GM19025 (cell line): Measurements from ENCODE around the gene ATP7B.

Experiments used
- ATAC-seq: cut with Tn5 transposase; IDR thresholded peaks from one replicate; pipeline ENCODE4 v1.9.1; 2021; ENCODE audit warnings: mild to moderate bottlenecking, low read depth, moderate library complexity; ENCODE audit not compliant: unreplicated experiment

ATP7B gene

DNA sequence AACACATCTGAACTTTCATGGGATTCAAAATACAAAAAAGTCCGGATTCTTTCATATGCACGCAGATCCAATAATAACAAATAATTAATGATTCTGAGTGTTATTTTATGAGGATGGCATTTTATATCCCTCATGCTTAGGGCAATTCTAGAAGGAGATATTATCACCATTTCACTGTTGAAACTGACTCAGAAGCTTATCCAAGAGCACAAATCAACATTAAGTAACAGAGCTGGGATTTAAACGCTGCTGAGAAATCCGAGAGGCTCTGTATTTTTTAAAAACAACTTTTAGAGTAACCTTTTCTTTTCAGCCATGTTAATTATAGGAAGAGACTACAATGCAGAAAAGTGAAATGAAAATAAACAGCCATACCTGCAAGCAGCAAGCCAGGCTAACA lies 30.3 kb downstream of the ATP7B start:
- no peak for ATAC-seq

DNA sequence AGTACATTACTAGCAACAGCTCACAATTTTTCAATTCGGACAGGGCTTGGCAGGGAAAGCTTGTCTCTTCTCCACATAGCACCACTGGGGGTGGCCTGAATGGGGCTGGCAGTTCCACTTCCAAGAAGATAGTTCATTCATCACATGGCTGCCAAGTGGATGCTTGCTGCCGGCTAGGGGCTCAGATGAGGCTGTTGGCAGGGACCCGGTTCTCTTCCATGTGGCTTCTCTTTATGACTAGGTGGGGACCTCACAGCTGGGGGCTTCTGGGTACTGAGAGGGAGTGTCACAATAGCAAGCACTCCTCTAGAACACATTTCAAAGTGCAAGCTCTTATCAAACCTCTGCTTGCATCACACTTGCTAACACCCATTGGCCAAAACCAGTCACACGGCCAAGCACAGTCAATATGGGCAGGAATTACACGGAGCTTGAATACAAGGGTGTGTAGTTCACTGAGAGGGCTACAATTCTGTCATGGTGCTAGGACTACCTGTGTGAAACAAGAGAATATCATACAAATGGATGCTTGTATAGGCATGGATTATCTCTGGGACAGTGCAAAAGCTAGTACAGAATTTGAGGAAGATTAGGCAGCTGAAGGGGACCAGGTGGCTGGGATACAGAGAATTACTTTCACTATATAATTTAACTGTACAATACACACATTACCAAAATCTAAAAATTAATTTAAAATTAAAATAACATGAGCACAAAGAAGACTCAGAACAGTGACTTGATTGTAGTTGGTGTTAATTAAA lies 32.3 kb downstream of the ATP7B start:
- no peak for ATAC-seq

DNA sequence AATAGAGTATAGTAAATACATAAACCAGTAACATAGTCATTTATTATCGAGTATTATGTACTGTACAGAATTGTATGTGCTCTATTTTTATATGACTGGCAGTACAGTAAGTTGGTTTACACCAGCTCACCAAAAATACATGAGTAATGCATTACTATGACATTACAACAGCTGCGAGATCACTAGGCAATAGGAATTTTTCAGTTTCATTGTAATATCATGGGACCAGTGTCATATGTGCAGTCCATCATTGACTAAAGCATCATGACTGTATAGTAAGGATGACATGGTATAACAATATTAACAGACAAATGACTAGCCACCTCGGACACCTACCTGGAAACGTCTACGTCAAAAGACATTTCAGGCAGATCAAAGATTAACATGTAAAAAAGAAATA lies 33.6 kb downstream of the ATP7B start:
- no peak for ATAC-seq

DNA sequence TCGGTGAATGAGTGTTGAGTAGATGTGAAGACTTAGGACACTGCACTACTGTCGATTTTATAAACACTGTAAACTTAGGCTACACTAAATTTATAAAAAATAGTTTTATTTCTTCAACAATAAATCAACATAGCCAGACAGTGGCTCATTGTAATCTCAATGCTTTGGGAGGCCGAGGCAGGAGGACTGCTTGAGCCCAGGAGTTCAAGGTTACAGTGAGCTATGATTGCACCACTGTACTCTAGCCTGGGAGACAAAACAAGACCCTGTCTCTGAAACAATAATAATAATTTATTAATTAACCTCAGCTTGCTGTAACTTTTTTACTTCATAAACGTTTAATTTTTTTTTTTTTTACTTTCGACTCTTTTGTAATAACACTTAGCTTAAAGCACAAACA lies 34.4 kb downstream of the ATP7B start:
- no peak for ATAC-seq

DNA sequence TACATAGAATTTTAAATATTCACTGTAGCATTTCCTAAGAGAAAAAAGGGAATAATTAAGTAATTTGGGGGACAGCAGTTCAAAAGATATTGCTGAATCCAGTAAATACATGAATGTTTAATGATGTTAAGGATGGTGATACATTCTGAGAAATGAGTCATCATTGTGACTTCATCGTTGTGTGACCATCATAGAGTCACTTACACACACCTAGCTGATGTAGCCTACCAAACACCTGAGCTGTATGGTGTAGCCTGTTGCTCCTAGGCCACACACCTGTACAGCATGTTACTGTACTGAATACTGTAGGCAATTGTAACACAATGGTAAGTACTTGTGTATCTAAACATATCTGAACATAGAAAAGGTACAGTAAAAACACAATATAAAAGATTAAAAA lies 34.8 kb downstream of the ATP7B start:
- no peak for ATAC-seq

DNA sequence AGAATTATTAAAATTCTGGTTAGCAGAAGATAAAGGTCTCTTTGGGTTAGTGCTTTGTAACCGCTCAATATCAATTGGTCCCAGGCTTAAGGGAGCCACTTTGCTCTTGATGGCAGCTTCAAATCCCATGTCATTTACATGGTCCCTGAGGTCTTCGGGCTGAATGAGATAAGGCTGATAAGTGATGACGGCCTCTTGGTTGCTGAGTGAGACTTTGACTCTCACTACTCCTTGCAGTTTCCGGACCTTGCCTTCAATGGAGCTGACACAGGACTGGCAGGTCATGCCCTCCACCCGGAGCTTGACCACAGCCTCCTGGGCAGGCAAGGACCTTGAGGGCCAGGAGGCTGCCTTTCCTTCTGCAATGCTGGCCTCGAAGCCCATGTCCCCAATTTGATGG lies 36.8 kb downstream of the ATP7B start:
- ATAC-seq, result no peak

DNA sequence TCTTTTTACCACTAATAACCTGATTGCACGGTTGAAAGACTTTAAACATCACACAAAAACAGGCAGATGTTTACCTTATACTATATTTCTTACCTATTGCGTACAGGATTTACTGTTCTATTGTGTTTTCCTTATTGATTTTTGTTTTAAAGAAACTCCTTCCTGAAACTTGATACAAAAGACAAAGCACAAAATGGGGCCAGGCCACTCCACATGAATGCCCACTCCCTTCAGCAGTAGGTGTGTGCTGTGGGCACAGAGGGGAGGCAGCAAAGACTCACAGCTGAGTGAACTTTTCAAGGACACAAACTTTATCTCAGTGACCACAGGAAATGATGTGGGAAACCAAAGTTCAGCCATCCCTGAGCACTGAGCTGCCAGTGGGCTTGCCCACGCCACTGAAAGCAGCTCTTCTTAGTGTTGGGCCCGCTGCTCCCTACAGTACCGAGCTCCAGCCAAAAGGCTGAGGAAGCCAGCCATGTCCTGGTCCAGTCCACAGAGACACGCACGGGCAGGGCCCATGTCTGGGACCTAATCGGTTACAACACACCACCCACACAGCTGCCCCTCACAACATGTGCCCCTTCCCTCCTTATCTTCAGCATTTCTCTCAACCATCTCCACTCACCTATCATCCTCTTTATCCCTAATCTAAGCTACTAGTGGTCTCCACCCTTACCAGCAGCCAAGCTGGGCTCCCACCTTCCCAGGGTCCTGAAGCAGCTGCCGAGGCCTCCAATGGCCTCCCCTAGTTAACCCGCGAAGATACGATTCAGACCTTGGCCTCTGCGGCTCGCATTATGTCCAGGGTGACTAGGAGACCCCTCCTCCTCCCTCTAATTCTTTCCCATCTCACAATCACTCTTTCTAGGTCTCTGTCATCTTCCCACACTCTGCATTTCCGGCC lies 39.5 kb downstream of the ATP7B start:
- no peak for ATAC-seq

DNA sequence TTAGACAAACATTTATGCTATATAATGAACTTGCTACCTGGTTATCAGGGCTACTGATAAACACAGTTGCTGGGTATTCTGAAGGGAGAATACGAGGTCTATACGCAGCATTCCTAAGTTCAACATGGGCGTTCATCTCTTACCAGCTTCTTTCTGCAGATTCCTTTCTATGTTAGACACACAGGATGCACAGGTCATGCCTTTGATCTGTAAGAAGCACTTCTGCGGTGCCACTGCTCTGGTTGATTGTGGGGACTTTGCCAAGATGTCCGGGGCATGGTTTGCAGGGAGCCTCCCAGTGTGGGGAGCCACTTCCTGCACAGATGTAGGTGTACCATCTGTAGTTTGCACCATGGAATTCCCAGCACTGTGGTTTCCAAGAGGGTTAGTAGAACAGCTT lies 40.9 kb downstream of the ATP7B start:
- no peak for ATAC-seq

DNA sequence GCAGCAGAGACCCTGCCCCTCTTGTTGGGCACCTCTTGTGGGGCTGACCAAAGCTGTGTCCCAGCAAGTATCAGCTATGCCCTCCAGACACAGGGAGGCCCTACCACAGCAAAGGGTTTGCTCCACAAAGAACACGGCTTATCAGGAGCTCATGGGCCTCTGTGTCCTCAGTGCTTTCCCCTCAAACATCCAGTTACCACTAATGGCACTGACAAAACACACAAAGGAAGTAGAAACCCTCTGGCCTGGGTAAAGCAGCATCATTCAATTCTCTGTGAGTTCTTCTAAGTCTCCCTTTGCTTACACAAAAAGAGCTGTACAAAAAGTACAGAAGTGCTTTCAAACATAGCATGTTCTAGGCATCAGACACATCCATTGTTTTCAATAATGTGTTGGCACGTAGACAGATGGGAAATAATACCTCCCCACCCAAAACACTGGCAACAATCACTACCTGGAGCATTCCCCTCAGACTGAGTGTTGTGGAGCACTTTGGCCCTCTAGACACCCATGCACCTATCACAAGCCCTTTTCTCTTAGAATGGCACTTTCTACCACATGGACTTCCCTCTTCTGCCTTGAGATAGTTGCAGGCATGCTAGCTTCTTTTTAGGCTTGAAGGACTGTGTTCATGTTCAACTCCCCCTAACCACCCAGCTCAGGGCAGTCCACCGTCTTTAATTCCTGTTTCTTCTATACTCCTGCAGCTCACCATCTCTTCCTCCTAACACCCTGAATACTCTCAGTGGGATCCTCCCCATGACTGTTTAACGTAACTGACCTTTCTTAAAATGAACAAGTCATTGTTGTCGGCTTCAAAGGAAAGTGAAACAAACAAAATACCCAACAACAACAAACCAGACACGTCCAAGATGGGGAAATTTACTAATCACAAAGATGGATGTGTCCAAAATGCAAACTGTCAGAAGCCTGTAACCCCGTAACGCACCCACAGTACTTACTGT lies 43.5 kb downstream of the ATP7B start:
- ATAC-seq, result peak; percentile 46

DNA sequence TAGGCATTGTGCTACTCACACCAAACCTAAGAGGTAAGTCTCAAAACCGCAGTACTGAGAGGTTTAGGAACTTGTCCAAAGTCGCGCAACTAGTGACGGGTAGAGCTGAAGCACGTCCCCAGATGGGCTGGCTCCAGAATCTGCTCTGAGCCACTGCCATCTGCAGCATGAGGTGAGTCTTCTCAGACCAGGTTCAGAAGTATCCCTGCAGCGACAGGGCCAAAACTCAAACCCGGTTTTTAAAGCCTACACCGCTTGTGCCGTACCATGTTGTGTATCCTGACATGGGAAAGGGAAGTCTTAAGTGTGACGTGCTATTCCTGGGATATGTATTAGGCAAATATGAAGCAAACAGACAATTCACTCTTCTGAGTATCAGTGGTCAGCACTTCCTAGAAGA lies 45.1 kb downstream of the ATP7B start:
- ATAC-seq, result no peak

DNA sequence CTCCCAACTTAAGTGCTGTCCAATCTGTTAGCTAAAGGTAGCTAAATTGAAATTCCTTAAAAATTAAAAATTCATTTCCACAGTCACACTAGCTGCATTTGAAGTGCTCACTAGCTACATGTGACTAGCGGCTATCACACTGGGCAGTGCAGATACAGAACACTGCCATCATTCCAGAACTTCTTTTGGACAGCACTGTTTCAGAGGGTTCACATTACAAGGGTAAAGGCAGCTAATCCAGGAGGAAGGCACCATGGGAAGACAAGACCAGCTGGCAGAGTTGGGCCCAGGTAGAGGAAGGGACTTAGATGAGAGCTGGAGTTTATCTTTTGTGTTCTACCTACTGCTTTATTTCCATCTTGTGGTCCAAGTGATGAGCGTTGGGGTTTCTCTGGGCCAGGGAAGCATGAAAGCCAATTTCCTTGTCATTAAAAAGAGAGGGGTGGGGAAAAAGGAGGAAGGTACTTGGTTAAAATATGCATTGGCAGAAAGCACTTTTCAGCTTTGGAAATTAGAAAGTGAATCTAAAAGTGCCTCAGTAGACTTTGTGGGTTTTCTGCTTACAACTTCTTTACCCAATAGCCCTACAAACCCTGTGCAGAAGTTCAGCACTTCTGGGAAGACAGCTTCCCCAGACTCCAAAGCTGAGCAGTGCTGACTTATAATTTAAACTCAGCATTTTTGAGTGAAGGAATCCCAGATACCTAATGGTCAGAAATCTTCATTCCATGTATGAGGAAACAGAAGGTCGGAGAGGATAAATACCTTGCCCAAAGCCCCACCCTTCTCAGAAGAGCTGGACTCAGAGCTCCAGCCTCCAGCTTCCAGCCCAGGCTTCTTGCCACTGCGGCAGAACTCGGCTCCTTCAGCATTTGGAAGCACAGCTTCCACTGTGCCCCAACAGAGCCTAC lies 49.5 kb downstream of the ATP7B start:
- no peak for ATAC-seq

DNA sequence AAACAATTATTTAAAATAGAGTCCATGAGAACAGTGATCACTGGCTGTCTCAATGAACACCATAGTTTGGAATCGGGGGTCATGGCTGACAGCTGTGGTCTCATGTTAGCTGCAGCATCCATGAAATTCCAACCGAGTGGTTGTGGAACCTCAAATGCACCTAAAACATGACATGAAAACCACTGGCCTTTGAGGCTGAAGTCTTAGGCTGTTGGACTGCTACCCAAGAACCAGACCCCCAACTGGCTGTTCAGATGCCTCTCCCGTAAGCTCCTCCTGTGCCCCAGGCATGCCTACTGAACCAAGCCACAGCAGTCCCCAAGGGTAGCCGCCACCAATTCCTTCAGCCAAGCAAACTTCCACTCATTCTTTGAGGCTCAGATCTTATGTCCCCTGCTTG lies 50.5 kb downstream of the ATP7B start:
- ATAC-seq, result no peak

DNA sequence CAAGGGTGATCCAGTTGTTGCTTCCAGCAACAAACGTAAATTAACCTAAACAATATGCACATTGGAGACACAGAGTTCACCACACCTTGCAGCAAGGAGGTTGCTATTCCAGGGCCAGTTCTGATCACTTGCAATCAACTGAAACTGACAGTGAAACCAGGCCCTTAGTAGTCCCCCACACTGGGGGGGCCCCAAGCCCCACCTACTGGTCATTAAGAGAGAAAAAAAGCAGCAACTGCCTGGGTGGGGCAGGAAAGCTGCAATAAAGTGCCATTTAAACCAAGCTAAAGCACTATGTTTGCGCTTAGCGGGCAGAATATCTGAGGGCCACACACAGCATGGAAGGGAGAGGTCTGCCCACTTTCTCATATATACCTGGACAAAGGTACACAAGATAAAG lies 51.5 kb downstream of the ATP7B start:
- ATAC-seq, result peak; percentile 71

DNA sequence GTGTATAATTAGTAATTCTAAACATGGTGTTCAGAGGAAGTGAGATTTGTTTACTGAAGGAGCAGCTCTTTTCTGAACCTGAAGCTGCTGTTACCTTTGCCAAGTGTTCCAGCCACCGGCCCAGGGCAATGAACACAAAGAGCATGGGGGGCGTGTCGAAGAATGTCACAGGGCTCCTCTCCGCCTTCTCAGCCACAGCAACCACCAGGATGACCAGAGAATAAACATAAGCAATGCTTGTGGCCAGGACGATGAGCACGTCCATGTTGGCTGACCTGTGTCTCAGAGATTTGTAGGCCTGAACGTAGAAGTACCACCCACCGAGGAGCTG lies 53.1 kb downstream of the ATP7B start:
- no peak for ATAC-seq

DNA sequence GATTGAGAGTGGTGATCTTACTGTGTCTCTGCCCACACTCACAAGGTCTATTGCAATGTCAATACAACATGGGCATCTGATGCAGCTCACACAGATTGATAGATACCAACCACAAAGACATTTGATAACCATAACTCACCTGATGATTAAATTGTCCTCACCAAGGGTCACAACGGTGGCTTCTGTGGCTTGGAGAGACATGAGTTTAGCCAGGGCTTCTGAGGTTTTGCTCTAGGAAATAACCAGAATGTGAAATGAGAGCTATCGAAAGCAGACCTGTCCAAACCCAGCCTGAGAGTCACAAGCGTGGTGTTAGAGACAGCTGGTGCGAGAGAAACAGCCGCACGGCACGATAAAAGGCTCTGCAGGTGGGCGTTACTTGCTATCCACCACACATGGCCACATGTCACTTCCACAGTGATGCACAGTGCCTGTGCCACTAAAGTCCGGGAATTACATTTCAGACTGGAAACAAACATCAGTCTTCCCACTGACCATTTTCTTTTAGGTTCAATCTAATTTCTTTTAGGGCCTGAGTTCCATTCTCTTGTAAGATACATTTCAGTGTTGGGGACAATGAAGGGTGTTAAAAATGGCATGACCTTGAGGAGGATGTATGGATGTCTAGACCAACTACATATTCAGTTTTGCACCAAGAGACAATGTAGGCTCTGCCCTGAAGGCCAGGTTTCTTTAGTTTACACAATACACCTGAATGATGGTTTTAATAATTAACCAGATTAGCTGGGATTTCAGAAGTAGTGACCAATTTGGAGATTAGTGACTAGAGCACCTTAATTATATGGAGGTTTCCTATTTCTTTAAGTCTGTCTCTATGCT lies 53.7 kb downstream of the ATP7B start:
- peak; percentile 47 for ATAC-seq

DNA sequence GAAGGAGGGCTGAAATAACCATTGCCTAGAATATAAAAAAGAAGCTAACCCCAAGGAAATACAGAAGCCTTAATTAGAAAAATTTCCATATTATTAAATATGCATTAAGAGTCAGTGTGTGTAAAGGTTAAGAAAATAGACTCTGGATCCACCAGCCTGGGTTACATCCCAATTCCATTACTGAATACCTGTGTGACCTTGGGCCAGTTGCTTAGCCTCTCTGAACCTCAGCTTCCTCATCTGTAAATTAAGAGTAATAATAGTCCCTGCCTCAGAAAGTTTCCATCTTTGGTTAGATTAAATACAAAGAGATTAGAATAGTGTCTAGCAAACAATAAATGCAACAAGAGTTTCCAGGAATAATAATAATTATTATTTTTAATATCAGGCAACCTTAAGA lies 54.5 kb downstream of the ATP7B start:
- ATAC-seq, result no peak

DNA sequence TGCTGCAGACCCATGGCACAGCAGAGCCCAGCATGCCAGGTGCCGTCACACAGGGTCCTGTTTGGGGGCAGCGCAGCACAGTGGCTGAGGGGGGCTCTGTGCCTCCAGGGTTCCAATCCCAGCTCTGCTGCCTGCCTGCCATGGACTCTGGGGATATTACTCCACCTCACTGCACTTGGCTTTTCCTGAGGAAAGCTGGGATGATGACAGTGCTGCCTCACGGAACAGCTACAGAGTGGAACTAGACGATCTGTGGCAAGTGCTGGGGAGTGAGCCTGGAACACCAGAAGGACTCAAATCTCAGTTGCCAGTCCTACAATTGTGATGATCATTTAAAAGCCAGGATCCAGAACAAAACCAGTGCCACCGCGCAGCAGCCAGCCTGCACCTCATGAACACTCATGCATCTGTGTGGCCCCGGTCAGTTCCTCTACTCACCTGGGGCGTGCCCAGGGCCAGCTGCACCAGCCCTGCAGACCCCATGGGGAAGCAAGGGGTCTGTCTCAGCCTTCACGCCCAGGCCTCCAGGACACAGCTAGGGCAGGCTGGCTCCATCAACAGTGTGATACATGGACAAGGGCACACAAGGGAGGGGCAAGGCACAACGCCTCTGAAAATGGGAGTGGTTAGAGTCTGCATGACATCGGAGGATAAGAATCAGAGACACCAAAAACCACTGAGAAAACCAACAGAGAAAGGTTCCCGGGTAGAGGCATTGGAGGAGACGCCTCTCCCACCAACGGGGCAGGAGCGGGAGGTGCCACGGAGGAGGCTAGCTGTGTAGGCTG lies 55.2 kb downstream of the ATP7B start:
- no peak for ATAC-seq

DNA sequence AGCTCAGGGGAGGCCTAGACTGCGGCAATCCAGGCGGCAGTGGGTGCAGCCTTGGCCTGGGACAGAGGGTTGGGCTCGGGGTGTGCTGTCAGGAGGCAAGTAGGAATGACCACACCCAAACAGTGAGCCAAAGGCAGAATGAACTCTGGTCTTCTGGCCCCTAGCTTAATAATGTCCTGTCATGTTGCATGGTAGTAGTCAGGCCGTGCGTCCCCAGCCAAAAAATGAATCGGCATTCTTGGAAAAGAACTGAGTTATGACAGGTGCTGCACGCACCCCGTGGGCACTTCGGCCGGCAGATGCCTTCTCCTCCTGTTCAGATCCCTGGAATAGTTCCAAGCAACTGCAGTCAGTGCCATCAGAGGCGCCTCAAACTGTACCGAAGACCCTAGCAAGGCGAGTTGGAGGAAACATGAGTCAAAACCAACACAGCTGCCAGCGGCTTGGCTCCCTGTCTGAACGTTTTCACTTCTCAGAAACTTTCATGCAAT lies 55.9 kb downstream of the ATP7B start:
- no peak for ATAC-seq
